Hematopoietic multipotent progenitor cell treated with erythropoietin and hydrocortisone succinate and interleukin-3 and kit ligand, for 6 days (in vitro differentiated cells): ENCODE data around the gene SARS1.
"Not testable (repeated sequence)": the region's sequence is repeated elsewhere in the genome, so short reads cannot be mapped to it uniquely, and the experiment has no call there.

Experiments
- DNase-seq: peaks from one replicate; pipeline ENCODE4 v3.0.0-alpha.2; 2015

The SARS1 gene

DNA sequence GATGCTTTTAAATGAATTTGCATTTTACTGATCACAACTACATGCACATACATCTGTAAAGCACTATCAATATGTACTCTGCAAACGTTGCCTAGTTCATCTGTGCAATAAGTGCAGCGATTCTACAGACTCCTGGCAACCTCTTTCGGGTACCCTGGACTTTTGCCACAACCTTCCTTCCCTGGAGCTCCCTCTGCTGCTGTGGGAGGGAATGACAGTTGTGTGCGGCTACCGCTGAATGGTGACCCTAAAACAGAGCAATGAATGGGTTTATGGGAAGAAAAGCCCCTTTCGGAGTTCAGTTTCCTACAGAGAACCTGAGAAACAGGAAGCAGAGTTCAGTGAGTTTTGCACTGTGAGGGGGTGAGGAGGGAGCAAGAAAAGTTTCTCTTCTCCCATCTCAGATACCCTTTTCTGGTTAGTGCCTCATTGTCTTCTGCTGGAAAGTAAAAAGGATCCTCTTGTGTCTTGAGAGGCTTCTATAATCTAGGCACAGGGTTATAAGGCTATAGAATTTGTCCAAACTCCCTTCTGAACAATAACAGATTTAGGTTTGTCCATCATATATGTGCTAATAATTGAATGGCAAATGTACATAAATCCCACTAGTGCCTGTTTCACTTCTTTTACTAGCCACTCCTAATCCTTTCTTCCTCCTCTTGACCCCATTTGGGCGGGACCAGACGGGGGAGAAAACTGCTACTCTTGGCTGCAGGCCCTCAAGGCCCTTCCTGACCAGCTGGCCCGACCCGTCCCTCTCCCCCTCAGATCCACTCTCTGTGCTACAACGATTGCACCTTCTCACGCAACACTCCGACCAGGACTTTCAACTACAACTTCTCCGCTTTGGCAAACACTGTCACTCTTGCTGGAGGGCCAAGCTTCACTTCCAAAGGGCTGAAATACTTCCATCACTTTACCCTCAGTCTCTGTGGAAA is 19.8 kb upstream of the SARS1 start:
- peak; percentile 84 for DNase-seq

DNA sequence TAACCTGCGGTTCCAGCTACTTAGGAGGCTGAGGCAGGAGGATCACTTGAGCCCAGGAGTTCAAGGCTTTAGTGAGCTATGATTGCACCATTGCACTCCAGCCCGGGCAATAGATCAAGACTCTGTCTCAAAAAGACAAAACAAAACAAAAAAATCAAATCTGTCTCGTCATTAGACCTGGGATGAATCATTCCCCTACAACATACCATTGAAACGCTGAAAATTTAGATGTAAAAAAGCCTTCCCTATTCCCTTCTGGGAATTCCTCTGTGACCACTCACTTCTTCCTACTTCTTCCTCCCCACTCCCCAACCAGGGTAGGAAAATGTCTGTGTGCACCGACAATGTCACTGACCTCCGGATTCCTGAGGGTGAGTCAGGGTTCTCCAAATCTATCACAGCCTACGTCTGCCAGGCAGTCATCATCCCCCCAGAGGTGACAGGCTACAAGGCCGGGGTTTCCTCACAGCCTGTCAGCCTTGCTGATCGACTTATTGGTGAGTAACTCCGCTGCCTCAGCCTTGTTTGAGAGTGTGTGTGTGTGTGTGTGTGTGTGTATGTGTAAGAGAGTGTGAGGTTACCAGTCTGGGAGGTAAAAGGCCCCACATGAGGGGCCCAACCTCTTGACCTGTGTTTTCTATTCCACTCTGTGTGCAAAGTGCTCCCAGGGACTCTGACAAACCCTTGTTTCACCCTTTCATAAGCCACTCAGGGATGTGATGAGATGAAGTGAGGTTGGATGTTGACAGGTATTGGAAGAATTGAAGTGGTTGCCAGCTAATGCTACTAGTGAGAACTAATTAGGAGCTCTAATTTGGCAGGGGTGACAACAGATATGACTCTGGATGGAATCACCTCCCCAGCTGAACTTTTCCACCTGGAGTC is 16.3 kb upstream of the SARS1 start:
- peak; percentile 19 for DNase-seq

DNA sequence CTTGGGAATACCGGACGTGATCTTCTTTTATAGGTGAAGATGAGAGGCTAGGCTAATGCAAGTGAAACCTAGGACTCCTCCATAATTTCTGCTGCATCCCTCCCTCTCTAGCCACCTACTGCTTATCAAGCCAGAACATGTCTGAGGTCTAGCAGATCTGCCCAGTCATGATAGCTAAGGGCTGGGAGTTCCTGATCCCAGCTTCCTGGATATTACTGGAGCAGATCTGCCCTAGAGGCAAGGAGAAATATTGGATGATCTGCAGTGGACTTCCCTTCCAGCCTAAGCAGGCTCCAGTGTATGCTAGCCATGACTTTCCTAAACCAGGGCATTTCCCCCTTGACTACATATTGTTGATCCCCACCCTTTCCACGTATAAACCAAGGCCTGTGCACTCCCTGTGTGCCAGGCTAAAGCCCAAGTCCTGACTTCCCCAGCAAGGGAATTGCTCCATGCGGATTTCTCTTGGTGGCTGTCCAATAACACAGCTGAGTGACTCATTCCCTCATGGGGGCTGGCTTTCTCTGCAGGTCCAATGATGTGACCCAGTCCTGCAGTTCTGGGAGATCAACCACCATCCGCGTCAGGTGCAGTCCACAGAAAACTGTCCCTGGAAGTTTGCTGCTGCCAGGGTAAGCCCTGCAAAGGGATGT is 15.5 kb upstream of the SARS1 start:
- DNase-seq = peak; percentile 79

DNA sequence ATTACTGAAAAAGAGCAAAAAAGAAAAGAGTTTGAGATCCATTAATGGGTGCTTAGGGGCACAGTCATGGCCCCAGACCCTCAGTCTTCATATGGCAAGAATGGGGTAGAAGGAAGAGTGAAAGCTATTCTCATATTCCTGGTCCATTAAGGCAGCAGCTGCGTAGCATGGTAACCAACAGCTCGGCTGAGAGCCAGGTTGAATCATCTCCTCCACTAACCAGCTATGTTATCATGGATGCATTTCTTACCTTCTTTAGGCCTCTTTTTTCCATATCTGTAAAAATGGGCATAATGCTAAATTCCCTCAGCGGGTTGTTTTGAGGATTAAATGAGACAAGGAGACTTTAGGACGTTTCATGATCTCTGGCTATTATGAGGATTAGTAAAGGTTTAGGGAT is 15.0 kb upstream of the SARS1 start:
- no peak for DNase-seq

DNA sequence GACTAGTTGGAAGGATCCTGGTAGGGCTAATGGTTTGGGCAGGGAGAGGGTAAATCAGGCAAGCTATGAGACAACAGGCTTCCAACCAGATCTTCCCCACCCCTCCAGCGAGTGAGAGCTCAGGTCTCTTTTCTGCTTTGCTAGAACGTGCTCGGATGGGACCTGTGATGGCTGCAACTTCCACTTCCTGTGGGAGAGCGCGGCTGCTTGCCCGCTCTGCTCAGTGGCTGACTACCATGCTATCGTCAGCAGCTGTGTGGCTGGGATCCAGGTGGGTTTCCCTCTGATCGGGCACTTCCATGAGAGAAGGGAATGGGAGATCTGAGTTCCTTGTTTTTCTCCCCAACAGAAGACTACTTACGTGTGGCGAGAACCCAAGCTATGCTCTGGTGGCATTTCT is 14.0 kb upstream of the SARS1 start:
- DNase-seq = peak; percentile 35

DNA sequence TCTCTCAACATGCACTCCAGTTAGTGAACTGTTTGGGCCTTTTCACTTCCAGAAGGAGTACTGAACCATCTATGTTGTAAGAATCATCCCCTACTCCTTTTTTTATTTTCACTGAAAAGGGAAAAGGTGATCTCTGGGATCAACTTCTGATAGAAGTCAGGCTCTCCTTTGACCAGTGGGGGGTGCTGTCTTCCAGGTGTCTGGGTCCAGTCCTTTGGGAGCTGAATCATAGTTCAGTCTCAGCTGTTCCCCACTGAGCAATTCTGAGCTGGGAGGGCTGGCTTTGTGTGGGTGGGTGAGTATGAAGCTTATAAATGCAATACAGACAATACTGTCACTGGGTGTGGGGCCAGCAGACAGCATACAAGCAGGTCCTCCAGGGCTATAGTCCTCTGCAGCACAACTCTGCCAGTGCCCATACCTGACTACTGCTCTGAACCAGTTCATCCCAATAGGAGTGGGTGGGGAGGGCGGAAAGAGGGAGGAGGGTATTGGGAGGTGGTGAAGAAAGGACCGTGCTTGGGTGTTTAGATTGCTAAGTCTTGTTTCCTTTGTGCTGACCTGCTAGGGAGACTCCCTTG is 12.5 kb upstream of the SARS1 start:
- DNase-seq = peak; percentile 83

DNA sequence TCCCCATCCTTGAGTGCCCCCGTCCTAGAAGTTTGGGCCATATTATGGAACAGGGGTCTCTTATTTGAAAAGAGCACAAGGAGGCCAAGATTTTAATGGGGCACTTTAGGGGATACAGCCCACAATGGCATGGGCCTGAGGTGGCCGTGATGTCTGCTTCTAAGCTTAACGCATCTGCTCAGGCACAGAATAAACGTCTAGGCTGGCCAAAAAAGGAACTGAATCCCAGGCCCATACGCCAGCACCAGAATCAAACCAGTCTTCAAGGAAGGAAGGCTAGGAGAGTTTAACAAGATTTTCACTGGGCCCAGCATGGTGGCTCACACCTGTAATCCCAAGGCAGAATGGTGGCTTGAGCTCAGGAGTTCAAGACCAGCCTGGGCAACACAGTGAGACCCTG is 9.2 kb upstream of the SARS1 start:
- no peak for DNase-seq

DNA sequence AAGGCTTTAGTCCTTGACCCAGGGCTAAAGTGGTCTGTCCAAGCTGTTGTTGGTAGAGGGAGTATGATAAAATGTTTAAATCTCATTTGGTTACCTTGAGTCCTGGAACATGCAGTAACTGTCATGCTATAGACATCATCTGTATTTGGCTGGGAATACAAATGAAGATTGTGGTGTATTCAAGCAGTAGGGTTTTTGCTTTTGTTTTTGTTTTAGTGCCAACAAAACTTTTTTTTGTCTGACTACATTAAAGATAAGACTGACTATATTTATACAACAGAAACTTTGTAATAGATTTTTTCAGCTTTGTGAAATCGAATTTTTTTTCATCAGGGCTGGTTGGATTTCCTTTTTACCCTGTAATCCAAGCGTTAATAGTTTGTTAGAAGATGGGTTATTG is 7.4 kb upstream of the SARS1 start:
- DNase-seq = no peak

DNA sequence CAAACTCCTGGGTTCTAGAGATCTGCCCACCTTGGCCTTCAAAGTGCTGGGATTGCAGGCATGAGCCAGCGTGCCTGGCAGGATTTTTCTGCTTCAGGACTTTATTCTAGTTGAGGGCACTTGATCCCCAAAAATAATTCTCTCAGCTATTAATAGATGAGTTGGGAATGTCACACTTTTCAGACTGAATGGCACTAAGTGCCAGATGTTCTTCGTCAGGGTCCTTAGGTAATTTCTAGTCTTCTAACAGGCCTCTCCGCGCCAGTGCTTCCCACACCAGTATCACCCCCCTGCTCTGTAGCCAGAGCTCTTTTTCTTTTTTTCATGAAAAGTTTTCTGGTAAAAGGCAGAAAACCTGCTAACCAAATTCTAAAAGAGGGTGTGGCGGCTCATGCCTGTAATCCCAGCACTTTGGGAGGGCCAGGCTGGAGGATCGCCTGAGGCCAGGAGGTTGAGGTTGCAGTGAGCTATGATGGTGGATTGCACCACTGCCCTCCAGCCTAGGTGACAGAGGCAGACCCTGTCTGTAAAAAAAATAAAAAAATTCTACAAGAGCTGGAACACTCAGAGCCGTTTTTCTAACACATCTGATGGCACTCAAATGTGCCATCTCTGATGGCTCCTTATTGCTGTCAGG is 6.1 kb upstream of the SARS1 start:
- DNase-seq = no peak

DNA sequence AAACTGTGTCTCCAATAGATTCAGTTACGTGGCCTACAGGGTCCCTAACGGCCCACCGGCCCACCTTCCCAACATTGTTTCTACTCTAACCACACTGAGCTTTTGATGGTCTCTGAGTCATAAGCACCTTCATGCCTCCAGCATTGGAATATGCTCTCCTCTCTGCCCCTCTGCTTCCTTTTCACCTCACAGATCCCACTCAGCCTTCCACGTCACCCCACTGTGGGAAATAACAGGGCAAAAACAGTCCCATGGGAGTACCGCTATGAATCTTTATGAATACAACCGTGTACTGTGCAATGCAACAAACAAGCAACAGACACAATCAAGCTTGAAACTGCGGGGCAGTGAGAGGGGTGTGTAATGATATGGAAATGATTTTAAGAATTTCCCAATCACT is 5.3 kb upstream of the SARS1 start:
- DNase-seq = no peak

DNA sequence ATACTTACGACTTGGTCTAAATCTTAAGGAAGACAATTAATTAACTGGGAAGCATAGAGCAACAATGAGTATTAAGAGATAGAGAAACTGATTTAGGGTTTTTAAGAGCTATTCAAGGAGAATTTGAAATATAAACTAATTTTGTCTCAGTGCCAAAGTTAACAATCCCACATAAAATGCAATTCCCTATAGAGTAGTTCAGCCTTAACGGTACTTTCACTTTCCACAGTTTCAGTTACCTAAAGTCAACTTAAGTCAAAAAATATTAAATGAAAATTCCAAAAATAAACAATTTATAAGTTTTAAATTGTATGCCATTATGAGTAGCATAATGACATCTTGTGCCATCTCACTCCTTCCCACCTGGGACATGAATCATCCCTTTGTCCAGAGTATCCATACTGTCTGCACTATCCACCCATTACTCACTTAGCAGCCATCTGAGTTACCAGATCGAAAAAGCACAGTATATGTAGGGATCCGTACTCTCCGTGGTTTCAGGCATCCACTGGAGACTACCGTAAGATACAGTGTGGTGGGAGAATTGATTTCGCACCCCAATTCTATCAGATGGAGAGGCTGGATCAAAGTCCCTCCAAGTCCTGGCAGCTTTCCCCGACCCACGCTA is 4.8 kb upstream of the SARS1 start:
- DNase-seq = no peak

DNA sequence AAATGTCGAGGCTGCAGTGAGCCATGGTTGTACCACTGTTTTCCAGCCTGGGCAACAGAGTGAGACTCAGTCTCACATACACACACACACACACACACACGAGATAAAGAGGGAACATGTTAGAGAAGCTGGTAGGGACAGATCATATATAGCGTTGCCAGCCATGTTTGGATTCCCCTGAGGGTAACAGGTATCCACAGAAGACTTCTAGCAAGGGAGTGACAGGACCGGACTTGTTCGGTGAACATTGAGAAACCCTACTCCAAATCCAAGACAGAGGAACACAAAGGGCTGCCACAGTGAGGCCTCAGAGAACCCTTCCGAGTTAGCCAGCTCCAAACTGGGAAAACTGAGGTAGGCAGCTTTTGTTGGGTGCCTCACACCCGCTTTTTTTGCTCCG is 3.7 kb upstream of the SARS1 start:
- DNase-seq = no peak

DNA sequence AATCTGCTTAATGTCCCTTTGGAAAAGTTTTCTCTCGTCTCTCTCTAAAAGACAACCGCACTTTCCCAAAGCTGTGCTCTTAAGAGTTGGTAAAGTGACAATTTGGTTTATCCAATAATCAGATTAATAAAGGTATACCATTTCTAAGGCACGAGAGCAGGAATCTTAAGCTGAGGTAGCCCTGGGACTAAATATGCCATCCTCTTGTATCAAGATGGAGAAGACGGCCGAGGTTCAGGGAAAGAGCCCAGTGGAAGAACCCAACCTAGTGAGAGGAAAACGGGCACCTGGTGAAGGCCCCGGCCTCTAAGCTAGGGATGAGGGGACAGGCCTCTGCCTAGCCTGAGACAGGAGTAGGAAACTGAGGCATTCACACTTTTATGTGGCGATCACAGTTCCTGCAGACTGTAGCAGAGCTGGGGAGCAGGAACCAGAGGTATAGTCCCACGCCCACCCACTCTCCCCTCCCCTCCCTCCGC is 334 bp upstream of the SARS1 start:
- DNase-seq = no peak

DNA sequence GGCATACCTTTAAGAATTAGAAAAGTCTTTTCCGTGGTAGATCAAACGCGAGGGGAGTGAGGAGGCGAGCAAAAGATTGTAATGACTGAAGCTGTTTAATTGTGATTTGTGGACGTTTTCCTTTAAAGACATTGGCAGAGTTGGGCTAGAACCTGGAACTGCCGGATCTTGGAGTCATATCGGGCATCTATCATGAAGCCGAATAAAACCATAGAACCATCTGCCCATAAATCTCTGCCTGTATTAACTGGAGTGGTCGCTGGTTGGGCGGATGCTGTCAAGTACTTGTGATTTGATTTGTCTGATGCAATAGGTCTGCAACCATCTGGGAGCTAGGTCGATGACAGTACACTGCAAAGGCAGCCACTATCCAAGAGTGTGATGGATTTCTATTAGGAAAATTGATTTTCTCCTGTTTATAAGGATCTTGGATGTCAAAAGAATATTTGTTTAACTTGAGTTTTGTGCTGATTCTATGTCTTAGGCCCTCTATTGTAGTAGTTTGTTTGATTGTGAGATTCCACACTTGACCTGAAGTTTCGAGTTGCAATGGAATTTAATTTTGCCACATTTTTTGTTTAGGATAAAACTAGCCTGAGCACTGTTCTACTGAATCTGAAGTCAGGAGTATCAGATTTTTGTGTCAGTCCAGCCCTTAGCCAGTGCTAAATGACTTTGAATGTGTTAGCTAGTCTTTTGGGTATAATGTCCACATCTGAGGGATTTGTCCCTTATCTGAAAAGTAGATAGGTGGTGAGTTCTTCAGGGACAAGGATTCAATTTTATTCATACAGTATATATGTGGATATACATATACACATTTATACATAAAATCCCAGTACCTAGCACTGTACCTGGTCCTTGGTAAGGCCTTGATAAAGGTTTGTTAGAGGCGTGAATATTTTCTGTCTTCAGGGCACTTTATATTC is 1.2 kb downstream of the SARS1 start:
- DNase-seq = peak; percentile 71

DNA sequence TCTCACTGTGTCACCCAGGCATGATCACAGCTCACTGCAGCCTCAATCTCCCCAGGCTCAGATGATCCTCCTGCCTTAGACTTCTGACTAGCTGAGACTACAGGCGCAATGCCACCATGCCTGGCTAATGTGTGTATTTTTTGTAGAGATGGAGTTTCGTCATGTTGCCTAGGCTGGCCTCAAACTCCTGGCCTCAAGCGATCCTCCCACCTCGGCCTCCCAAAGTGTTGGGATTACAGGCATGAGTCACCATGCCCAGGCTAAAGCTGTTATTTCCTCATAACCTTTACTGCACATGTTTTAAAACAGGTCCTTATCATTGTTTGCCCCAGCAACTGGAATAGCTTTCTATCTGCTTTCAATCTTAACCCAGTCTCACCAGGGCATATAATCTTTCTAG is 2.9 kb downstream of the SARS1 start:
- DNase-seq = no peak

DNA sequence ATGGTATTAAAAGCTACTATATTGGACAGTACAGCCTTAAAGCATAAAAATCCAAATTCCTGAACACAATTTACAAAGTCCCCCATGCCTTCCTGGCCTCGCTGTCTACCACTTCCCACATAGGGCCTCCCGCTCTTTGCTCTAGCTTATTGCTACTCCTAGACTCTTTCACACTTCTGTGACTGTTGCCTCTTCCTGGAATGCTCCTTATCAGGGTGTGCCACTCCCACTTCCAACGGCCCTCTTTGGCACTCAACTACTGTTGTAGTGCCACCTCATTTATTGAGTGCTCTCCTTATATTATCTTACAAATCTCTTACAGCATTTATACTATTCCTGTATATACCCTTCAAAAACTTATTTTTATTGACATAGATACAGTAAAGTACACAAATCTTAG is 4.8 kb downstream of the SARS1 start:
- peak; percentile 94 for DNase-seq

DNA sequence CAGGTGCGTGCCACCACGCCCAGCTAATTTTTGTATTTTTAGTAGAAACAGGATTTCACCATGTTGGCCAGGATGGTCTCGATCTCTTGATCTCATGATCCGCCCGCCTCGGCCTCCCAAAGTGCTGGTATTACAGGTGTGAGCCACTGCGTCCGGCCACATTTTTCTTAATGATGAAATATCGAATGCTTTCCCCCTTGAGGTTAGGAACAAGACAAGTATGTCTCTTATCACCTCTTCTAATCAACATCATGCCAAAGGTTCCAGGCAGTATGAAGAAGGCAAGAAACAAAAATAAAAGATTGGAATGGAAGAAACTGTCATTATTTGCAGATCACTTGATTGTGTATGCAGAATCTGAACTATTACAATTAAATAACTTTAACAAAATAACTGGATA is 7.5 kb downstream of the SARS1 start:
- DNase-seq = not testable (repeated sequence)

DNA sequence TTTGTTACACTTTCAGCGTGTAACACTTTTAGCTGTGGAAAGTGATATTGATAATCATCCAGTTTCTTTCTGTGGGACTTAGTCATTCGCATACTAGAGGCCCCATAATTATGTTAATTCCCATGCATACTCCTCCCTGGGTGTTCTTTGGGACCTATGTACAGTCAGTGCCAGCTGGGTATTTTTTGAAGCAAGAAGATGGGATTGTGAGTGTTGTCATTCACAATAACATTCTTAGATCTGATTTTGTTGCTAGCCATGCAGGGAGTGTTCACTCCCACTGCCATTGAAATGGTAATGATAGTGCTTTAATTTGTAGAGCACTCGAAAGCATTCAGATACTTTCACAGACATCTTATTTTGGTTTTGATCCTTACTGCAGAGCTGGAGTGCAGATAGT is 11.6 kb downstream of the SARS1 start:
- no peak for DNase-seq

DNA sequence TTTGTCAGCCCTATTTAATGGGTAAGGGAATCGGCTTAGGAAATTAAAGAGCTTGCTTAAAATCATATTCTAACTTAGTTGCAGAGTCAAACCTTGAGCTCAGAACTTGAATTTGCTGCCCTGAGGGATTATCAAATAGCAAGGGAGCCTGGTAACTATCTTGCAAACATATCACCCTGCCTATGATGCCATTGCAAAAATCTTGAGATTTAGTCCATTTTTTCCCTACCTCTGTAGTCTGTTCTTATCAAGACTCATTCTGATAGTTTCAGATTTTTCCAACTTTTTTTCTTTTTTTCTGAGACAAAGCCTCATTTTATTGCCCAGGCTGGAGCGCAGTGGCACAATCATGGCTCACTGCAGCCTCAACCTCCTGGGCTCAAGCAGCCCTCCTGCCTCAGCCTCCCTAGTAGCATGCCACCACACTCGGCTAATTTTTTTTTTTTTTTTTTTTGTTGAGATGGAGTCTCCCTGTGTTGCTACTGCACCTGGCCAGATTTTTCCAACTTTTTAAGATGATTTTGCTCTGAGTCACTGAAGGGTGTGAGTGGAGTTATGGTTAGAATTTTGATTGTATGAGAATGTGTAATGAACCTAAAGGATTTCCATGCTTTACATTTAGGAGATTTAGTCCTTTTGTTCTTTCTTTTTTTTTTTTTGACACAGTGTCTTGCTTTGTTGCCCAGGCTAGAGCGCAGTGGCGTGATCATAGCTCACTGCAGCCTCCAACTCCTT is 12.2 kb downstream of the SARS1 start:
- DNase-seq = no peak

DNA sequence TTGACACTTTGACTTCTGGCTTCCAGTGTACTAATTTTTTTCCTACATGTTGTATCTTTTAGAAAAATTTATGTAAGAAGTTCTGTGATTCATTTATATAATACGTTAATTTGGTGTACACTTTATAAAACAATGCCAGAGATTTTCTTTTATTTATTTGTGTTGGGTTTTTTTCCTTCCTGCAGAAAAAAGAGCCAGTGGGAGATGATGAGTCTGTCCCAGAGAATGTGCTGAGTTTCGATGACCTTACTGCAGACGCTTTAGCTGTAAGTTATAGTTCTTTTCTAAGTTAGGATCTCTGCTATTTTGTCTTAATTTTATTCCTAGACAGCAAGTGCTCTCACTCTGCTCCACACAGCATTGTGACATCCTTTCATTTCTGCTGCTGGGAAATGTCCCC is 14.4 kb downstream of the SARS1 start:
- DNase-seq = no peak
